ENCODE measurements around the gene CTTNBP2. TPM values are rescaled to one million over a fixed set of nuclear protein-coding genes. Genes with fewer than 3 reads are reported as not detected.

CTTNBP2 gene
- total and polyA plus RNA-seq, 10 of the 15 experiments (the other 5 are each of a cell fraction or from before 2014, with no cell fraction given), result 0.04 to 0.43 TPM; not detected in 8

GRCh38 chr7:117715784-117716445, 157.3 kb downstream of the CTTNBP2 start:
- intact Hi-C loops (cut with micrococcal nuclease; ENCODE audit: unreplicated experiment) (loop anchor here (1.0 to 5.0 kb wide), 3 partner anchors 257 to 504 kb away; no protein-coding TSS in a partner anchor), in situ Hi-C loops (cut with MboI) (loop anchor here (5.0 kb wide), 1 partner anchor 264 kb away; no protein-coding TSS in a partner anchor)
- RAD21 ChIA-PET (ENCODE audit: unreplicated experiment), result interaction anchor here (0.6 to 5.2 kb wide), 30 partner anchors 9 to 503 kb away, joined by 3 to 89 read pairs (median 5); no protein-coding TSS in a partner anchor
- H2AFZ ChIP-seq (ENCODE audit: control insufficient read depth, low read depth, low read length), result no peak overlapping the region
- ATAC-seq, result peak; percentile 95
- no peak overlapping the region for H3K4me2 ChIP-seq (ENCODE audit: control insufficient read depth, insufficient read depth)
- CTCF ChIA-PET, result interaction anchor here (0.7 to 6.2 kb wide), 53 partner anchors 9 to 697 kb away, joined by 3 to 127 read pairs (median 4); no protein-coding TSS in a partner anchor
- no peak for DNase-seq (ENCODE audit: low read depth, low spot score)
- FAIRE-seq, result peak; percentile 64
- no peak overlapping the region for H3K9ac ChIP-seq (ENCODE audit: control insufficient read depth, insufficient read depth, low read length)
- SMC1A ChIA-PET (ENCODE audit: uncharacterized antibody, unreplicated experiment), result interaction anchor here (0.7 to 5.9 kb wide), 45 partner anchors 11 to 484 kb away, joined by 3 to 113 read pairs (median 4); no protein-coding TSS in a partner anchor
- no peaks in the 10 kb centered on the region for H4K20me1 ChIP-seq (ENCODE audit: control insufficient read depth, insufficient read depth)
- BruUV-seq (replicated peaks), result no TSS peak
- no peaks in the 10 kb centered on the region for H3K36me3 ChIP-seq (ENCODE audit: control insufficient read depth in 2 of 2, insufficient read depth in 2 of 2, low read length in 1 of 2)
- no peaks in the 10 kb centered on the region for H3K27me3 ChIP-seq (replicated peaks in 1 of 2; ENCODE audit: control insufficient read depth in 2 of 2, insufficient read depth in 2 of 2, low read length in 1 of 2)
- H3K79me2 ChIP-seq (ENCODE audit: control insufficient read depth, insufficient read depth, low read length), result no peaks in the 10 kb centered on the region
- POLR2A ChIA-PET, result no interaction called here
- WGBS (ENCODE audit: insufficient coverage, insufficient replicate concordance, low lambda C conversion rate, missing lambda C conversion rate), result 3% methylated on average over 3 of the region's 3 CpGs
- no peak overlapping the region for H3K4me3 ChIP-seq
- no peak overlapping the region for H3K27ac ChIP-seq (ENCODE audit: control insufficient read depth, insufficient read depth)
- H3K9me3 ChIP-seq (replicated peaks; ENCODE audit: control insufficient read depth, insufficient read depth, low read length), result no peaks in the 10 kb centered on the region
- H3K4me1 ChIP-seq (ENCODE audit: control insufficient read depth, insufficient read depth, low read length), result no peaks in the 10 kb centered on the region
- TF ChIP-seq CTCF (IDR thresholded peaks at IDR 0.05 in 2 of 3, conservative IDR thresholded peaks at IDR 0.05 in 1 of 3; ENCODE audit: control insufficient read depth in 2 of 3, extremely low read depth in 1 of 3, insufficient read depth in 1 of 3, low read depth in 3 of 3, low read length in 3 of 3) (peak; percentile 59 to 74 (median 68)), POU2F2 (IDR thresholded peaks at IDR 0.05; ENCODE audit: borderline replicate concordance, low read depth, low read length) (no peak), SKIL (IDR thresholded peaks at IDR 0.05; ENCODE audit: low read depth, poor library complexity, severe bottlenecking) (peak; percentile 24), TAF1 (IDR thresholded peaks at IDR 0.05; ENCODE audit: borderline replicate concordance, low read depth, low read length) (no peak), SMC3 (IDR thresholded peaks at IDR 0.05; ENCODE audit: borderline replicate concordance, low read length) (peak; percentile 73; the same call in 1 of the 2 replicates), RAD51 (IDR thresholded peaks at IDR 0.05) (peak; percentile 57; the same call in 1 of the 2 replicates), YY1 (IDR thresholded peaks at IDR 0.05; ENCODE audit: low read depth, low read length) (0 out of 2 replicates have a peak, but pooled peaks have one; percentile 9), RAD21 (IDR thresholded peaks at IDR 0.05; ENCODE audit: insufficient read depth, low read depth, low read length) (peak; percentile 86)
